ENCODE results near the gene BMF. TPM values are rescaled to one million over a fixed set of nuclear protein-coding genes. Genes with fewer than 3 reads are reported as not detected.

BMF gene
- total and polyA plus RNA-seq, 9 donors = 7.5 to 15.3 (median 12.0) TPM

- WGBS (ENCODE audit: insufficient coverage) = 60% methylated on average over 5 of the region's 5 CpGs
- no peaks in the 10 kb centered on the region for H3K9me3 ChIP-seq (replicated peaks; ENCODE audit: control insufficient read depth, low read depth, low read length)
- H3K4me3 ChIP-seq (ENCODE audit: low read length) = no peak overlapping the region
- H3K27ac ChIP-seq (ENCODE audit: low read length) = peak overlapping the region; percentile 81
- peaks cover 5% of the 10 kb centered on the region for H3K36me3 ChIP-seq (ENCODE audit: control insufficient read depth, insufficient read depth, low read length)
- H3K27me3 ChIP-seq (ENCODE audit: control insufficient read depth, insufficient read depth, low read length) = no peaks in the 10 kb centered on the region
- peaks cover 52% of the 10 kb centered on the region for H3K4me1 ChIP-seq (ENCODE audit: control insufficient read depth, insufficient read depth, low read length)
- no peak for DNase-seq
These were observed 61.8 kb downstream of the BMF start for GRCh38 chr15:40046721-40047414.

GRCh38 chr15:40045572-40046217 lies 63.0 kb downstream of the BMF start:
- DNase-seq = no peak
- 66% methylated on average over 2 of the region's 6 CpGs for WGBS (ENCODE audit: insufficient coverage)
- Histone ChIP-seq H3K27ac (ENCODE audit: low read length) (peak overlapping the region; percentile 18), H3K36me3 (ENCODE audit: control insufficient read depth, insufficient read depth, low read length) (peaks cover 5% of the 10 kb centered on the region), H3K27me3 (ENCODE audit: control insufficient read depth, insufficient read depth, low read length) (no peaks in the 10 kb centered on the region), H3K4me1 (ENCODE audit: control insufficient read depth, insufficient read depth, low read length) (peaks cover 45% of the 10 kb centered on the region), H3K9me3 (replicated peaks; ENCODE audit: control insufficient read depth, low read depth, low read length) (no peaks in the 10 kb centered on the region), H3K4me3 (ENCODE audit: low read length) (no peak overlapping the region)

DNA sequence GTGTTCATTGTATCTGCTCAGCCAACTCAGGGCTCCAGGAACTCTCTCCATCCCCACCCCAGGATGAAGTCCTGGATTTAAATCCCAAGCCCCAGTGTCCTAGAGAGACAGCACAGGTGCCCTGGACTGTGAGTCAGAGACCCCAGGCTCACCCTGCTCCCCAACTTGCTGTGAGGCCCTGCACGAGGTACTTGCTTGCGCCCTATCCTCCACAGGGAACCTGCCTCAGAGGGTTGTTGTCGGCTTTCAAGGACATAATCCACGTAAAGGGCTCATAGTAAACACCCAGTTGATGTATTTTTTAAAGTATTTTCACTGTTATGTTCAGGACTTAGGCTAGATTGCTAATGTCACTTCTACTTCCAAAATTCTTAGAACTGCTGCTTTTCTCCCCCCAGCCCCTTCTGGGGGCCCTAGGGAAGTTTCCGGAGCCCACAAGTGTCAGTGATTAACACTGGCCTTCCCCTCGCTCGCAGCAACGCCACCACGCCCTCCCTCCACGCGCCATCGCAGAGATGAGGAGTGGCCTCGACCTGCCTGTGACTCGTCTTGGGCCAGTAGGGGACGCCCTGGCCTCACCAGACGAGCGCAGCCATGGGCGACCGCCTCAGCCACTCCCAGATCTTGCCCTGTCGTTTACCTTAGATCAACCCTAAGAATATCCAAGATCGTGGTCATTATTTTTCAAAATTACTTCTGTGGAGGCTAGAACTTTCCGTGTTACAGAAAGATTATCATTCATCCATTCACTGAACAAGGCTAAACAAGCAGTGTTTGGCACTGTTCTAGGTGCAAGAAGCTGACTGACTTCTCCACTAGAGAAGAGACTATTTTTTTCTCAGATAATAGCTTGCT lies 63.7 kb downstream of the BMF start:
- Histone ChIP-seq H3K27ac (ENCODE audit: low read length) (peak overlapping the region; percentile 18), H3K4me1 (ENCODE audit: control insufficient read depth, insufficient read depth, low read length) (peaks cover 47% of the 10 kb centered on the region), H3K27me3 (ENCODE audit: control insufficient read depth, insufficient read depth, low read length) (no peaks in the 10 kb centered on the region), H3K36me3 (ENCODE audit: control insufficient read depth, insufficient read depth, low read length) (peaks cover 5% of the 10 kb centered on the region), H3K4me3 (ENCODE audit: low read length) (peak overlapping the region; percentile 19), H3K9me3 (replicated peaks; ENCODE audit: control insufficient read depth, low read depth, low read length) (no peaks in the 10 kb centered on the region)
- peak; percentile 91 for DNase-seq
- WGBS (ENCODE audit: insufficient coverage) = 3% methylated on average over 18 of the region's 22 CpGs

- DNase-seq = no peak
- no peak overlapping the region for H3K4me3 ChIP-seq (ENCODE audit: low read length)
- H3K9me3 ChIP-seq (replicated peaks; ENCODE audit: control insufficient read depth, low read depth, low read length) = no peaks in the 10 kb centered on the region
- H3K4me1 ChIP-seq (ENCODE audit: control insufficient read depth, insufficient read depth, low read length) = peaks cover 49% of the 10 kb centered on the region
- H3K27ac ChIP-seq (ENCODE audit: low read length) = no peak overlapping the region
- 89% methylated on average over 6 of the region's 10 CpGs for WGBS (ENCODE audit: insufficient coverage)
- peaks cover 5% of the 10 kb centered on the region for H3K36me3 ChIP-seq (ENCODE audit: control insufficient read depth, insufficient read depth, low read length)
- no peaks in the 10 kb centered on the region for H3K27me3 ChIP-seq (ENCODE audit: control insufficient read depth, insufficient read depth, low read length)
These were observed 64.6 kb downstream of the BMF start for GRCh38 chr15:40043927-40044716.

DNA sequence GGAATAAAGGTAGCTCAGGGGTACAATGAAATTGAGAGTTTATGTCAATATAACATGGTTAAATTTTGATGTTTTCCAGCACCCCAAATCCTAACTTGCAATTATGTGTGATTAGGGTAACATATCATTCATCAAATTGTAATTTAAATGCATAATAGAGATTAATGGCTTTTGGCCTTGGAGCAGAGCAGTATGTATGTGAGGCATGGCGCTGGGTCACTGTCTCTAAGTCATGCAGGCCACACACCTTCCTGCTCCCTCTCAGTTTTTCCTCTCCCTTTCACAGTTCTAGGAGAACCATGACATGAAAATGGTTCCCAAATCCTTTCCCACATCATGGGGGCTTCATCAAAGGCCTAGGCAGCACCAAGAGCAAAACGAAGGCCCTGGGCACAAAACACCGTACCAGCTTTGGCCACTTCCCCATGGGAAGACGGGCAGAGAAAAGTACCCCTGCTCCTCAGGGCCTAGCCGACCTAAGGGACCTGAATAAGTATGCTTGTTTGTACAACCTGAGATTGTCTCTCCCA lies 65.8 kb downstream of the BMF start:
- Histone ChIP-seq H3K36me3 (ENCODE audit: control insufficient read depth, insufficient read depth, low read length) (peaks cover 8% of the 10 kb centered on the region), H3K4me3 (ENCODE audit: low read length) (no peak overlapping the region), H3K4me1 (ENCODE audit: control insufficient read depth, insufficient read depth, low read length) (peaks cover 38% of the 10 kb centered on the region), H3K27ac (ENCODE audit: low read length) (no peak overlapping the region), H3K27me3 (ENCODE audit: control insufficient read depth, insufficient read depth, low read length) (no peaks in the 10 kb centered on the region), H3K9me3 (replicated peaks; ENCODE audit: control insufficient read depth, low read depth, low read length) (no peaks in the 10 kb centered on the region)
- no peak for DNase-seq
- 54% methylated on average over 3 of the region's 5 CpGs for WGBS (ENCODE audit: insufficient coverage)

- peaks cover 21% of the 10 kb centered on the region for H3K4me1 ChIP-seq (ENCODE audit: control insufficient read depth, insufficient read depth, low read length)
- H3K27ac ChIP-seq (ENCODE audit: low read length) = no peak overlapping the region
- no CpG with 5 or more reads among the region's 3 CpGs for WGBS (ENCODE audit: insufficient coverage)
These were observed 67.9 kb downstream of the BMF start for GRCh38 chr15:40040770-40041169.

DNA sequence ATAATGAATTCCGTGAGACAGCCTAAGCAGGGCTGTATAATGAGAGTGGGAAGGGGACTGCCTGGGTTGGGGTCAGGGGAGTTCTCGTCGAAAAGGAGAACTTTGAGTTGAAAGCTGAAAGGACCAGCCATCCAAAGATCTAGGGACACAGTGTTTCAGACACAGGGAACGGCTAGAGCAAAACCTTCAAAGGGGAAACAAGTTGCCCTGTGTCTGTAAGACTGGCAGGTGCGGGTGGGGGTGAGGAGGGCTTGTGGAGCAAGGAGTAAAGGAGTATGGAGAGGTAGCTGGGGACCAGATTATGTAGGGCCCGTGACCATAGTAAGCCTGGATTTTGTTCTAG lies 68.4 kb downstream of the BMF start:
- no peak for DNase-seq
- 48% methylated on average over 5 of the region's 6 CpGs for WGBS (ENCODE audit: insufficient coverage)
- Histone ChIP-seq H3K36me3 (ENCODE audit: control insufficient read depth, insufficient read depth, low read length) (peaks cover 15% of the 10 kb centered on the region), H3K27ac (ENCODE audit: low read length) (peak overlapping the region; percentile 60), H3K4me1 (ENCODE audit: control insufficient read depth, insufficient read depth, low read length) (peaks cover 16% of the 10 kb centered on the region), H3K9me3 (replicated peaks; ENCODE audit: control insufficient read depth, low read depth, low read length) (no peaks in the 10 kb centered on the region), H3K4me3 (ENCODE audit: low read length) (no peak overlapping the region), H3K27me3 (ENCODE audit: control insufficient read depth, insufficient read depth, low read length) (no peaks in the 10 kb centered on the region)

More at GRCh38 chr15:40040770-40041169, 67.9 kb downstream of the BMF start:
- no peak for DNase-seq
- peaks cover 15% of the 10 kb centered on the region for H3K36me3 ChIP-seq (ENCODE audit: control insufficient read depth, insufficient read depth, low read length)
- no peak overlapping the region for H3K4me3 ChIP-seq (ENCODE audit: low read length)
- H3K9me3 ChIP-seq (replicated peaks; ENCODE audit: control insufficient read depth, low read depth, low read length) = no peaks in the 10 kb centered on the region
- no peaks in the 10 kb centered on the region for H3K27me3 ChIP-seq (ENCODE audit: control insufficient read depth, insufficient read depth, low read length)

- DNase-seq = peak; percentile 98
- Histone ChIP-seq H3K4me3 (ENCODE audit: low read length) (peak within 1 kb of the TSS; percentile 96), H3K4me1 (ENCODE audit: control insufficient read depth, insufficient read depth, low read length) (peaks cover 10% of the 10 kb centered on the region), H3K27ac (ENCODE audit: low read length) (peak within 1 kb of the TSS; percentile 98), H3K27me3 (ENCODE audit: control insufficient read depth, insufficient read depth, low read length) (no peaks in the 10 kb centered on the region), H3K9me3 (replicated peaks; ENCODE audit: control insufficient read depth, low read depth, low read length) (no peaks in the 10 kb centered on the region), H3K36me3 (ENCODE audit: control insufficient read depth, insufficient read depth, low read length) (peaks cover 26% of the 10 kb centered on the region)
- under 1% methylated on average over 40 of the region's 59 CpGs for WGBS (ENCODE audit: insufficient coverage)
These were observed 69.8 kb downstream of the BMF start, which contains the start of gene SRP14 for GRCh38 chr15:40038638-40039543. SRP14 (minus strand) TSS chr15:40039181; CDS start chr15:40039116, 65 bp downstream.

- 0% methylated on average over 10 of the region's 18 CpGs for WGBS (ENCODE audit: insufficient coverage)
- peak overlapping the region; percentile 98 for H3K27ac ChIP-seq (ENCODE audit: low read length)
- H3K27me3 ChIP-seq (ENCODE audit: control insufficient read depth, insufficient read depth, low read length) = no peaks in the 10 kb centered on the region
- peaks cover 29% of the 10 kb centered on the region for H3K36me3 ChIP-seq (ENCODE audit: control insufficient read depth, insufficient read depth, low read length)
- DNase-seq = peak; percentile 47
- H3K9me3 ChIP-seq (replicated peaks; ENCODE audit: control insufficient read depth, low read depth, low read length) = no peaks in the 10 kb centered on the region
- peak overlapping the region; percentile 96 for H3K4me3 ChIP-seq (ENCODE audit: low read length)
- peaks cover 10% of the 10 kb centered on the region for H3K4me1 ChIP-seq (ENCODE audit: control insufficient read depth, insufficient read depth, low read length)
These were observed 70.4 kb downstream of the BMF start for GRCh38 chr15:40038275-40038637.

Data from muscle of leg (tissue), 11 donors.